Mucosa of rectum (tissue), 2 donors: Measurements from ENCODE around the gene ATP11A.

ENCODE experiments used
- H3K27ac ChIP-seq, 2 donors: one replicate each; pipeline ENCODE4 v1.7.0; 2013; ENCODE audit warnings: inconsistent platforms in 2 of 2, low read depth in 2 of 2, low read length in 2 of 2
- H3K27me3 ChIP-seq, 2 donors: one replicate each; pipeline ENCODE4 v1.7.0; 2013; ENCODE audit warnings: low read length in 2 of 2; ENCODE audit not compliant: control insufficient read depth in 2 of 2, insufficient read depth in 2 of 2
- H3K36me3 ChIP-seq, 2 donors: one replicate each; pipeline ENCODE4 v1.7.0; 2013; ENCODE audit warnings: low read length in 2 of 2; ENCODE audit not compliant: control insufficient read depth in 2 of 2, insufficient read depth in 2 of 2
- H3K4me1 ChIP-seq, 2 donors: one replicate each; pipeline ENCODE4 v1.7.0; 2013; ENCODE audit warnings: low read length in 2 of 2, mild to moderate bottlenecking in 1 of 2; ENCODE audit not compliant: control insufficient read depth in 2 of 2, insufficient read depth in 2 of 2
- H3K4me3 ChIP-seq, 2 donors: one replicate each; pipeline ENCODE4 v1.7.0; 2013; ENCODE audit warnings: low read length in 2 of 2
- H3K9ac ChIP-seq, 2 donors: one replicate each; pipeline ENCODE4 v1.7.0; 2013; ENCODE audit warnings: low read length in 2 of 2, low read depth in 1 of 2, mild to moderate bottlenecking in 1 of 2
- H3K9me3 ChIP-seq, 2 donors: one replicate each; pipeline ENCODE4 v1.7.0; 2013; ENCODE audit warnings: low read length in 2 of 2; ENCODE audit not compliant: control insufficient read depth in 2 of 2
- donor health status: healthy.
- donor health status: Normal muscosa, but diverticular disease.

Gene ATP11A

DNA sequence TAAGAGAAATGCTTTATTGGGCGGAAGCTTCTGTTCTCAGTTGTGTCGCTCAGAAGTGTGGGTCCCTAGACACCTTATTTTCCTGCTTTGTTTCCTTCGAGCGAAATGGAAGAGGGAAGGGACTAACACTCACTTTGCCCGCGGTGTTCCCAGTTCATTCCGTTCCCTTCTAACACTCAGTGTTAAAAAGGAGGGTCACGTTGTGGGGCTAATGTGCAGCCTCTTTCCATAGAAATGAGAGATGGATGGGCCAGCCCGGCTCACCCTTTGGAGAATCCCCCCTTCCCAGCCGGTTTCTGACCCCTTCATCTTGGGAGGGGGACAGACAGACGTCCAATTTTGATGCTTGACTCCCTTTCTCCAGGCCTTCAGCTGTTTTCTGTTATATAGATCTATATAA lies 2.3 kb downstream of the ATP11A start:
- Histone ChIP-seq H3K9ac (no peak overlapping the region), H3K36me3 (no peaks in the 10 kb centered on the region), H3K27ac (no peak overlapping the region), H3K9me3 (no peaks in the 10 kb centered on the region), H3K27me3 (no peaks in the 10 kb centered on the region), H3K4me3 (peak overlapping the region in 1 of 2 donors; percentile 72), H3K4me1 (peaks cover 7 to 11% of the 10 kb centered on the region in 2 donors)

DNA sequence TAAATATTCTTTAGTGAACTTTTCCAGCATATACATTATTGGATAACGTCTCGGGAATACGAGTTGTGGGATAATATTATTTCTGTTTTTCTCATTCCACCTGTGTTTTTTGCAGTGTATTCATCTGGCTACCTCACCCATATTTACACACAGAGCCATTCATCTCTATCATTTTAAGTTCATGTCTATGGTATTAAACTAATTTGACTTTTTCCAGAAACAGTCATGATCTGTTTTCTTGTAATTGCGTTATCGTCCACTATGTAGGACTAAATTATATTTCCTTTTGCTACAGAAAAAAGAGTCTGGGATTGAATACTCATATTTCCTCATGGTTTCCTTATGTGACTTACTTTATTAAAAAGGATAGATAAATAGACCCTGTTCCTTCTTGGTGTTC lies 2.7 kb downstream of the ATP11A start:
- Histone ChIP-seq H3K4me1 (peaks cover 7 to 11% of the 10 kb centered on the region in 2 donors), H3K9ac (no peak overlapping the region), H3K9me3 (no peaks in the 10 kb centered on the region), H3K27ac (no peak overlapping the region), H3K4me3 (no peak overlapping the region), H3K27me3 (no peaks in the 10 kb centered on the region), H3K36me3 (no peaks in the 10 kb centered on the region)

DNA sequence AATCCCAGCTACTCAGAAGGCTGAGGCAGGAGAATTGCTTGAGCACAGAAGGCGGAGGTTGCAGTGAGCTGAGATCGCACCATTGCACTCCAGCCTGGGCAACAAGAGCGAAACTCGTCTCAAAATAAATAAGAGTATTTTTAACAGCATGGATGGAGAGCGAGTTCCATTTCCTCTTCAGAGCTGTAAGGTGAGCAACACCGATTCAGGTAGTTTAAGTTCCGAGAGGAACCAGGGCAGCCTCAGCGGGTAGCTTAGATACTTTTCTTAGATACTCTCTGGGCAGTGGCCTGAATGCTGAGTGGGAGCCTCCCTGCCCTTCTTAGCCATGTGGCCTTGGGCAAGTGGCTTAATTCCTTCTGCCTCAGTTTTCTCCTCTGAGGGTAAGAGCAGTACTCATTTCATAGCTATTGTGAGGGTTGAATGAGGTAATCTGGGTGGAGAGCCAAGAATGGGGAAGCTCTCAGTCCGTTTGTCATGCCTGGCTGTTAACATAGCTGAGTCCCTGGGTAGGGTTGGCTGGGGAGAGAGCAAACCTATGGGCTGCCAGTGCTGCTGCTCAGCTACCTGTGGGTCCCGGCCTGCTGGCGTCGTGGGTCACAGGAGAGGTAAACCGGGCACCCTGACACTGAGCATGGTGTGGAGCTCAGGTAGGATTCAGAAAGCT lies 4.1 kb downstream of the ATP11A start:
- no peaks in the 10 kb centered on the region for H3K27me3 ChIP-seq
- H3K4me1 ChIP-seq: peaks cover 7 to 11% of the 10 kb centered on the region in 2 donors
- no peak overlapping the region for H3K27ac ChIP-seq
- no peak overlapping the region for H3K9ac ChIP-seq
- H3K4me3 ChIP-seq: no peak overlapping the region
- H3K36me3 ChIP-seq: no peaks in the 10 kb centered on the region
- H3K9me3 ChIP-seq: no peaks in the 10 kb centered on the region

GRCh38 chr13:112695121-112695520 lies 5.3 kb downstream of the ATP11A start:
- no peaks in the 10 kb centered on the region for H3K36me3 ChIP-seq
- H3K9me3 ChIP-seq: no peaks in the 10 kb centered on the region
- H3K27me3 ChIP-seq: no peaks in the 10 kb centered on the region
- H3K9ac ChIP-seq: no peak overlapping the region
- peaks cover 7 to 11% of the 10 kb centered on the region in 2 donors for H3K4me1 ChIP-seq
- H3K27ac ChIP-seq: no peak overlapping the region
- no peak overlapping the region for H3K4me3 ChIP-seq

DNA sequence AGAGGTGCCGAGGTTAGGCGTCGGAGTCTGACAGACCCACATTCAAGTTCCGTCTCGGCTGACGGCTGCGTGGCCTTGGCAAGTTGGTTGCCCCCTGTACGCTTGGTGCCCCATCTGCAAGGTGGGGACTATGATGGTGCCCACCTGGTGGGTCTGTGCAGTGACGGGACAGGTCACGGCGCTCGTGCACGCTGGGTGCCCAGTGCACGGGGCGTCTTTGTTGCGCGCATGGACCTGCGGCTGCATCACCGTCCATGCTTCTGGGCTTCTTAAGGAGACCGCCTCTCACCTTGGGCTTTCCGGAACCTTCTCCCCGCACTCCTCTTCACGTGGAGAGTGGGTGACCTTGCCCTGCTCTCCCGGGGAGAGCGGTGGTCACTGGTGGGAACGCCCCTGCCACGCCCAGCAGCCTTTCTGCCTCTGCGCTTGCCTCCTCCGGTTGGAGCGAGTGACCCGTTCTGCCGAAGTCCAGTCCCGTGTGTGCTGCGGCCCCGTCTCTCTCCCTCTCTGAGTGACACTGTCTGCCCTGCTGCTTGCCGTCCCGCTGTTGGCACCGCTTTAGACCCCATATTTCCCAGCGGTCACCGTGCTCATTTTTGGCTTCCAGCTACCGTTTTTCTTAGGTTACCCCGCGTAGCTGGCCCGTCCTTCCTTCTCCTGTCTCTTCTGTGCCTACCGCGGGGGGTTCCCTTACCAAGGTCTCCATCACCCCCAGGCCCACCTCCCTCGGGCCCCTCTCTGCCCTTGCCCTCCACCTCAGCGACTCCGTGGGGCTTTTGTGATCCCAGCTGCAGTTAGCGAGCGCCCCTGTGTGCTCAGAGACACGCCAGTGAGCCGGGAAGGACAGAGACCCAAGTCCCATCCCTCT lies 6.4 kb downstream of the ATP11A start:
- H3K9me3 ChIP-seq: no peaks in the 10 kb centered on the region
- H3K27ac ChIP-seq: no peak overlapping the region
- no peaks in the 10 kb centered on the region for H3K27me3 ChIP-seq
- H3K36me3 ChIP-seq: no peaks in the 10 kb centered on the region
- no peak overlapping the region for H3K9ac ChIP-seq
- no peak overlapping the region for H3K4me3 ChIP-seq
- peaks cover 7 to 10% of the 10 kb centered on the region in 2 donors for H3K4me1 ChIP-seq

DNA sequence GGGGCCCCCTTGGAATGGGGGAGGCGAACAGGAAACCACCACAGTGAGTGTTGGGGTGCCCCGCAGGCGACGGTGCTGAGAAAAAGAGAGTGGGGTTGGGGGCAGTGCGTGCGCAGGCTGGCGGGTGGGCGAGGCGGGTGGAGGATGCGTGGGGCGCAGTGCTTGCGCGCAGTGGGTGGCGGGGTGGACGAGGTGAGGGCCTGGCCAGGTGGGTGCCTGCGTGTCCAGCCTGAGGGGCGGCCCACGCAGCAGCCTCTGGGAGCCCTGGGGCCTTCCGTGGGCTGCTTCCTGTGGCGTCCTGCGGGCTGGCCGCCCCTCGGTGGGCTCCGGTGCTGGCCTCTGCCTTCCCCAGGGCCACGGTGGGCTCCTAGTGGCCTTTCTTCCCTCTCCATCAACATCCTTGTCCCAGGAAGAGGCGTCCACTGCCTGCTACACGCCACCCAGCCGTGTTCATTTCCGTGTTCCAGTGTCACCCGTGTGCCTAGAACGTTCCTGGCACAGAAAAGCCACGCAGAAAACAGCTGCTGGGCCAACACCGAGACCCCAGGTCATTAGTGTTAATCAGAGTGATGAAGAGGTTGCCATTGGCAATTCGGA lies 7.1 kb downstream of the ATP11A start:
- H3K9me3 ChIP-seq: no peaks in the 10 kb centered on the region
- H3K27ac ChIP-seq: no peak overlapping the region
- no peaks in the 10 kb centered on the region for H3K36me3 ChIP-seq
- H3K9ac ChIP-seq: no peak overlapping the region
- H3K4me1 ChIP-seq: peaks cover under 1 to 3% of the 10 kb centered on the region in 2 donors
- no peak overlapping the region for H3K4me3 ChIP-seq
- no peaks in the 10 kb centered on the region for H3K27me3 ChIP-seq

DNA sequence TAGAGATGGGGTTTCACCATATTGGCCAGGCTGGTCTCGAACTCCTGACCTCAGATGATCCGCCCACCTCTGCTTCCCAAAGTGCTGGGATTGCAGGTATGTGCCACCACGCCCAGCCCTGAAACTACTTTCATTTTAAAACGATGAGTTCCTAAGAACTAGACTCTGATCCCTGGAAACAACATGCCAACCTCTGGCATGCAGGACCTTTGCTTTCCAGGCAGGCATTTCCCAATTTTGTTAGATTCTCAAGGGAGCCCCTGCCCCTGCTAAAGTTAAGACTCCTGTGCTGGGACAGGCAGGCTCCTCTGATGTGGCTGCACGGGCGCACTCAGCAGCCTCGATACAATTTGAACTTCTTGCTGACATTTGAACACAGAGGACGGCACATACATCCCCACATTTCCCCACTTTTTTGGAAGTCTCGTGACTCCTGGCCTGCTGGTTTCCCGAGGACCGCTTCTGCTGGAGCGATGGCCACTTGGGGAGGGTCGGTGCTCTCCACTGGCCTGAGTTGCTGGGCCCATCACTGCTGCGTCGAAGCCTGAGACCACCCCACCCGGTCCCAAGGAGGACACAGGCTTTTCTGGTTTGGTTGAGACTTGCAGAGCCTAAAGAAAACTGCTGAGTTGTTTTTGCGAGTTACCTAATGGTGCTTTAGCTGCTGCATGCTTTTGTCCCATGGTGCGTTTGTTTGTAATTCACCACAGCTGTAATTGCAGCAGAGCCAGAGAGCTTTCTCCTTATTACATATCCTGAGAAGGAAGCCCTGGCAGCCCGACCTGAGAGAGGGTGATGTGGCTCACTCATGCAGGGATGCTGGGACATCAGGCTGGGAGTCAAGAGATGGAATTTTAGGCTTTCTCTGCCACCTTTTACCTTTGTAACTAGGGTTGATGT lies 8.2 kb downstream of the ATP11A start:
- Histone ChIP-seq H3K9me3 (no peaks in the 10 kb centered on the region), H3K4me1 (no peaks in the 10 kb centered on the region), H3K36me3 (no peaks in the 10 kb centered on the region), H3K27me3 (no peaks in the 10 kb centered on the region), H3K9ac (no peak overlapping the region), H3K4me3 (no peak overlapping the region), H3K27ac (no peak overlapping the region)

- Histone ChIP-seq H3K9me3 (no peaks in the 10 kb centered on the region), H3K4me3 (no peak overlapping the region), H3K9ac (no peak overlapping the region)
Measured at GRCh38 chr13:112699322-112699918, 9.6 kb downstream of the ATP11A start.

DNA sequence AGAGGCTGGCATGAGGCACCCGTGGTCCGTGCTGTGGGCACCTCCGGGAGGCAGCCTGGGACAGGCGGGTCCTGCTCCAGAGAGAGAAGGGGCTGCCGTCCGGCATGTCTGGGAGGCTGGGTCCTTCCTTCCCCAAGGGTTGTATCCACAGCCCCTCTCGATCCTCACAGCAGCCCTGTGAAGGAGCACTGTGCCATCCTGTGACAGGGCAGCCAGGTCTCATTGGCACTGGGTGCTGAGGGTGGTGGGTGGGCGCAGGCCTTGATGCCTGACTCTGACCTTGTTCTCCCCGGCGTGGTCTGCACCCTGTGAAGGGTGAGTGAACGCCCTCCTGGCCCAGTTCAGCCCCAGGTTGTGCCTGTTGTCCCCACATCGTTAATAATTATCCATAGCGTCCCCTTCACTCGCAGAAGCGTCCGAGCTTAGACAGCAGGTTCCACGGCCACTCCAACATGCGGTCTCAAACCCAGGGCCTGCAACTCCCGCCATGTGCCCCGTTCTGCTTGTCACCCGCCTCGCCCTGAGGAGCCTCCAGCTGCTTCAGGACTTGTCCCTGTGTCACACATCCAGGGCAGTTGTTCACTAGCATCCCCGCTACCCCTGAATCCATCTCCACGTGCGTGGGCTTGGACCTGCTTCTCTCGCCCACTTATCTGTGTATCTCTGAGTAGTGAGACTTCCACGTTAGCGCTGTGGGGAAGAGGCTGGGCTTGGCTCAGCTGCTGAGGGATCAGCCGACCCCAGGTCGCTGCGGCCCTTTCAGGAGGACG lies 10.6 kb downstream of the ATP11A start:
- no peaks in the 10 kb centered on the region for H3K4me1 ChIP-seq
- H3K36me3 ChIP-seq: no peaks in the 10 kb centered on the region
- H3K27ac ChIP-seq: no peak overlapping the region
- H3K9ac ChIP-seq: no peak overlapping the region
- H3K9me3 ChIP-seq: no peaks in the 10 kb centered on the region
- no peaks in the 10 kb centered on the region for H3K27me3 ChIP-seq
- no peak overlapping the region for H3K4me3 ChIP-seq

More at GRCh38 chr13:112699322-112699918, 9.6 kb downstream of the ATP11A start:
- Histone ChIP-seq H3K27ac (no peak overlapping the region), H3K36me3 (no peaks in the 10 kb centered on the region), H3K4me1 (no peaks in the 10 kb centered on the region), H3K27me3 (no peaks in the 10 kb centered on the region)
